NCI-H2171 treated with DMSO at 0.1 percent for 48 hours (cell line): ENCODE measurements around the gene CYP2A13.
"Not testable (repeated sequence)": the region's sequence is repeated elsewhere in the genome, so short reads cannot be mapped to it uniquely, and the experiment has no call there.

ENCODE experiments used
- DNase-seq: peaks from one replicate; lab custom pipeline; 2025; lab: John Stamatoyannopoulos, UW

CYP2A13 gene

GRCh38 chr19:41120929-41121911 is 33.0 kb downstream of the CYP2A13 start:
- not testable (repeated sequence) for DNase-seq

GRCh38 chr19:41122846-41123245 is 34.6 kb downstream of the CYP2A13 start:
- not testable (repeated sequence) for DNase-seq

GRCh38 chr19:41123716-41124294 is 35.6 kb downstream of the CYP2A13 start:
- DNase-seq: no peak

- DNase-seq: not testable (repeated sequence)
Observed at GRCh38 chr19:41126765-41127203, 38.5 kb downstream of the CYP2A13 start.

- DNase-seq: not testable (repeated sequence)
Observed at GRCh38 chr19:41127362-41127761, 39.1 kb downstream of the CYP2A13 start.

GRCh38 chr19:41127801-41128300 is 39.6 kb downstream of the CYP2A13 start:
- DNase-seq: peak; percentile 67

- no peak for DNase-seq
Observed at GRCh38 chr19:41128692-41129091, 40.4 kb downstream of the CYP2A13 start.

GRCh38 chr19:41131186-41131585 is 42.9 kb downstream of the CYP2A13 start:
- DNase-seq: no peak

GRCh38 chr19:41133260-41133659 is 45.0 kb downstream of the CYP2A13 start:
- DNase-seq: no peak

GRCh38 chr19:41134616-41135015 is 46.4 kb downstream of the CYP2A13 start:
- no peak for DNase-seq

- not testable (repeated sequence) for DNase-seq
Observed at GRCh38 chr19:41135390-41136384, 47.4 kb downstream of the CYP2A13 start.

GRCh38 chr19:41136636-41137455 is 48.6 kb downstream of the CYP2A13 start:
- no peak for DNase-seq

- DNase-seq: peak; percentile 59
Observed at GRCh38 chr19:41144403-41144802, 56.2 kb downstream of the CYP2A13 start.
